Ramos (cell line): Measurements from ENCODE around the gene TMEM219.

Experiments used
- in situ Hi-C: fragments of 300-500 bp; cut with MboI; formaldehyde crosslinking; loops from one replicate; pipeline ENCODE4 v1.14.3; 2022; ENCODE audit warnings: low sequenced_read_pairs; ENCODE audit not compliant: unreplicated experiment

The TMEM219 gene

DNA sequence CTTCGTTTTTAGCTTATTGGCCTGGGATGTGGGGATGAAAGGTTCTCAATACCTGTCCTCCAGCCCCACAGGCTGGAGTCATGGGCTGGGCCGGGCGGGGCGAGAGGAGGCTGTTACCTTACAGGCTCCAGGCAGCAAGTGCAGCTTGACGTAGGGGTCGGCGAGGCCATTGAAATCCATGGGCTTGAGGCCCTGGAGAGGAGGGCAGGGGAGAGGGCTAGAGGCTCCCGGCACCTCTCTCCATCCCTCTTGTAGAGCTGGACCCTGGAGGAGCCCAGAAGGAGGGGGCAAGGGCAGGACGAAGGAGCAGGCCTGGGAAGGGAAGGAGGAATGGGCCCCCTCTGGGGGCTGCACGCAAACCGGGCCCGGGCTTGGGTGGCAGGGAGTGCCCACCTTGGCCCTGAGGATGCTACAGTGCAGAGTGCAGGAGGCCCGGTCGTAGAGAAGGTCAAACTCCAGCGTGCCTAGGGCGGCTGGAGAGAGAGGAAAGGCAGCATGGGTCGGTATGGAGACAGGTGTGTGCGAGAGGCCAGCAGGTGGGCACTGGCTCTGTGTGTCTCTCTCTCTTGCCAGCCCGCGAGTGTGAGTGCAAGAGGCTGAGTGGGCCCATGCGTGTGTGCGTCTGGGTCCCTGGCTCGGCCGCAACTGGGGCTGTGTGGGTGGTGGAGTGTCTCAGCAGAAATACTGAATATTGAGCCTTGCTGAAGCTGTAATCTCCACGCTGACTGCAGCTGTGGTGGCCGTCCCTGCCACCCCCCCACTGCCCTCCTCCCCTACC is 47.4 kb downstream of the TMEM219 start:
- in situ Hi-C loops: loop anchor here (25.0 kb wide), 1 partner anchor 172 kb away; no protein-coding TSS in a partner anchor

DNA sequence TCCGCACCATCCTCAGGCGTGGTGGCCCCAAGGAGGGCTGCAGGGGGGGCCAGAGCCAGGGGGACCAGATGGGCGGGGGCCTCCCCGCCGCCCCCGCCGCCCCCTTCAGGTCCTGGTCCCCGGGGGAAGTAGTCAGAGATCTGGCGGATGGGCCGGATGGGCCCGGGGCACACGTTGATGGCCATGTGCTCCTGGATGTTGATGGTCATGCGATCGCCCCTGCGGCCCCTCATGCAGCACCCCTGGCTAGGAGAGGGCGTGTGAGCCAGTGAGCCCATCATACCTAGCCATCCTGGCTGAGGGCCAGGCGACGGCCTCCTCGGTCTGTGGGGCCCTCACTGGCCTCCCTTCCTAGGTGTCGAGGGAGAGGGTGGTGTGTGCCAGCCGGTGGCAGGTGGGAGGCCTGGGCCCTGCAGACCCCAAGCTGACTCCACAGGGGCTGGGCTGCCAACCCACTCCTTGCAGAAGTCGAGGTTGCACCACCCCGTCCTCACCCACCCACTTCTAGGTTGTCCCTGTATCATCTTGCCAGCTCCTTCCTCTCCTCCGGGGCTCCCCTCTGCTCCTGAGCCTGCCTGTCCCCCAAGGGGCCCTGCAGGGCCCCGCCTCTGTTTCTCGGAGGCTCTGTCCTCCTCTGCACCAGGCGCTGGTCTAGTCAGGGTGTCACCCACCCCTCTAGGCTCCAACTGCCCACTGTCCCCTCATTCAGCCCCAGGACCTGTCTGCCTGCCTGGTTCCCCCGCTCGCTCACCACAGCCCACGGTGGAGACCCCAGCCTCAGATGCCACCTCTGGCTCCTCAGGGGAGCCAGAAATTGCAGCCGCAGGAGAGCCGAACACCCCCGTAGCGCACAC is 48.3 kb downstream of the TMEM219 start:
- in situ Hi-C loops: loop anchor here (25.0 kb wide), 1 partner anchor 173 kb away; no protein-coding TSS in a partner anchor

DNA sequence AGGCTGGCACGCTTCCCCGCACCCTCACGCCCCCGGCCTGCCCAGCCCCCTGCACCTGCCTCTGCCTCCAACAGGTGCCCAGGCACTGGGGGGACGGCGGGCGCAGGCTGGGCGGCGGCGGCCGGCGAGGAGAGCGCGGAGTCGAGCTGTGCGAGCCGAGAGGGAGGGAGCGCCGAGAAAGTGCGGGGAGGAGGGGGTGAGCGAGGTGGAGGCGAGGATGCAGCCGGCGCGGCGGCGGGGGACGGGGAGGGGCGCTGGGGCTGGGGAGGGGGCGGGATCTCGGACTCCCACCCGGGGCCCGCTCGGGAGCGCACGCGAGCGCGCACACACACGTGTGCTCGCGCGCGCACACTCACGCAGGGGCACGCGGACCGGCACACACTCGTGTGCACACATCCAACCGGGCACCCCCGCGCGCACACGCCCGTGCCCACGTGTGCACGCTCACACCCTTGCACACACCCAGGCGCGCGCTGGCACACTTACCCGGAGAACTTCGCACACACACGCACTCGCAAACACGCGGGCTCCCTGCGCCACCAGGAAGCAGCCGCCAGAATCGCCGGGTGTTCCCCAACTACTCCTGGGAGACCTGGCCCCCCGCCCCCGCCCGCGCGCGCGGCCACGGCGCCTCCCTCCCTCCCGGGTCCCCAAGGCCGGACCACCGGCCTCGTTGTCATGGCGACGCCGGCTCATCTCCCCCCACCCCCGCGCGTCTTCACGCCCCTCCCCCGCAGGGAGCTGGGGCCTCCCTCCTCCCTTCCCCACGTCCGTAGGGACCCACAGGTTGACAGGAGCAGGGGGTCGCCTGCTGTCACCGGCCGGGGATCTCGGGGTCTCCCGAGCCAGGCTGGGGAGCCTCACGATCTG is 49.2 kb downstream of the TMEM219 start, which contains the start of gene DOC2A:
Gene DOC2A (minus strand): TSS at position 184 of the 870 bp plus-strand sequence. CDS start 805 bp downstream, outside the sequence.
- in situ Hi-C loops: loop anchor here (25.0 kb wide), 1 partner anchor 174 kb away; no protein-coding TSS in a partner anchor

DNA sequence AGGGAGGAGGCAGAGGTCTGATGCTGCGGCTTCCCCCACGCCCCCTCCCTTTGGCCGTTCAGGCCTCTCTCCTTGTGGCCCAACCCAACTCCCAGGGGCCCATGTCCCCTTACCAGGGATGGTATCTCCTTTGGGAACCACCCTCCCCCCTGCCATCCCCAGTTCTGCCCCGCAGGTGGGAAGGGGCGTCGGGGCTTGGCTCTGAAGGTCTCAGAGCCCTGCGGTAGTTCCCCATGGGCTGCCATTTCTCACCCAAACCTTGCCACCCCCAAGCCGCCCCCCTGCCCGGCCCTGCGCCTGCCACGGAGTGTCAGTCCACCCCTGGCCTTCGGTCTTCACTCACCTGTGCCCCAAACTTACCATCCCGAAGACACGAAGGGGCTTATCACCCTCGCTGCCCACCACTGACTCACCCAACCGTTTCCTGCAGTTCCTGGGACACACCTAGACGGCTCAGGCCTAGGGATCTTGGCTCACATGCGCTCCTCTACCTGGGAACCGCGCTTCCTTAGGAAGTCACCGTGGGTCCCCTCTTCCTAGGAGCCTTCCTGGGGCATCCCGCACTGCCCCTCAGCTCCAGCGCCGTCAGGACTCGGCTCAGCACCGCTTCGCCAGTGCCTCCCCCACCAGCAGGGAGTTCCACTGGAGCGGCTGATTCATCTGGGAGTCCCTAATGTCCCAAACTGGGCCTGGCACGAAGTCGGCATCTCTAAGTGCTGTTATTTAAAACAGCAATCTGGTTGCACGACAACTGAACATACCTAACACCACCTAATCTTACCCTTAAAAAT is 50.0 kb downstream of the TMEM219 start:
- in situ Hi-C loops: loop anchor here (25.0 kb wide), 1 partner anchor 175 kb away; no protein-coding TSS in a partner anchor

DNA sequence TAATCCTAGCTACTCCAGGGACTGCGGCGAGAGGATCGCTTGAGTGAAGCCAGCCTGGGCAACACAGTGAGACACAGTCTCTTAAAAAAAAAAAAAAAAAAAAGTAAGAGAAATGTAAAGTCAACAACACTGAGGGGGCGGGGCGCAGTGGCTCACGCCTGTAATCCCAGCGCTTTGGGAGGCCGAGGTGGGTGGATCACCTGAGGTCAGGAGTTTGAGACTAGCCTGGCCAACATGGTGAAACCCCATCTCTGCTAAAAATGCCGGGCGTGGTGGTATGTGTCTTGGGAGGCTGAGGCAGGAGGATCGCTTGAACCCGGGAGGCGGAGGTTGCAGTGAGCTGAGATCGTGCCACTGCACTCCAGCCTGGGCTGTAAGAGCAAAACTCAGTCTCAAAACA is 50.7 kb downstream of the TMEM219 start:
- in situ Hi-C loops: loop anchor here (25.0 kb wide), 1 partner anchor 175 kb away; no protein-coding TSS in a partner anchor

DNA sequence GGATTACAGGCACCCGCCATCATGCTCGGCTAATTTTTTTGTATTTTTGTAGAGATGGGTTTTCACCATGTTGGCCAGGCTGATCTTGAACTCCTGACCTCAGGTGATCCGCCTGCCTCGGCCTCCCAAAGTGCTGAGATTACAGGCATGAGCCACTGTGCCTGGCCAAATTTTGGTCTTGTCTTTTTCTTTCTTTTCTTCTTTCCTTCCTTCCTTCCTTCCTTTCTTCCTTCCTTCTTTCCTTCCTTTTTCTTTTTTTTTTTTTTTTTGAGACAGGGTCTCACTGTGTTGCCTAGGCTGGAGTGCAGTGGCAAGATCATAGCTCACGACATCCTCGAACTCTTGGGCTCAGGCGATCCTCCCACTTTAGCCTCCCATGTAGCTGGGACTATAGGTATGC is 53.6 kb downstream of the TMEM219 start:
- in situ Hi-C loops: loop anchor here (25.0 kb wide), 1 partner anchor 178 kb away; no protein-coding TSS in a partner anchor

DNA sequence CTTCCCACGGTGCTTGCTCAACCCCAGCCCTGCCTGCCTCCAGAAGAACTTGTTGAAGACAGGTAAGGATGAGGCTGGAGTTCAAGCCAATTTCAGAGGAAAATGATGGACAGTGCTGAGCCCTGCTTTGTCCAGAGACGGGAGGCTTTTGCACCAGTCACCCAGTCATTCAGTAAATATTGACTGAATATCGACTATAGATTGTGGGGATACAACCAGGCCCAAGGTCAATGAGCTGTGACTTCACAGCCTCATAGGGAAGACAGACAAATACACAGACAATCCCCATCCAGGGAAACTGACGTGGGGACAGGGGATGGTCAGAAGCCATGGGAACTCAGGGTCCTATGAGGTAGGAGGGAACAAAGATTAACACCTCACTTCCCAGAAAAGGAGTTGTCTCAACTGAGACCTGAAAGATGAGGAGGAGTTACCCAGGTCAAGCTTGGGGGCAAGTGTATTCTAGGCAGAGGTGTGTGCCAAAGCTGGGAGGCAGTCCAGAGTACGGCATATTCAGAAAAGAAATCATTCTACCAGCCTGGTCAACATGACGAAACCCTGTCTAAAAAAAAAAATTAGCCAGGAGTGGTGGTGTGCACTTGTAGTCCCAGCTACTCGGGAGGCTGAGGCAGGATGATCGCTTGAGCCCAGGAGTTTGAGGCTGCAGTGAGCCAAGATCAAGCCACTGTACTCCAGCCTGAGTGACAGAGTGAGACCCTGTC is 54.8 kb downstream of the TMEM219 start:
- in situ Hi-C loops: loop anchor here (25.0 kb wide), 1 partner anchor 179 kb away; no protein-coding TSS in a partner anchor

DNA sequence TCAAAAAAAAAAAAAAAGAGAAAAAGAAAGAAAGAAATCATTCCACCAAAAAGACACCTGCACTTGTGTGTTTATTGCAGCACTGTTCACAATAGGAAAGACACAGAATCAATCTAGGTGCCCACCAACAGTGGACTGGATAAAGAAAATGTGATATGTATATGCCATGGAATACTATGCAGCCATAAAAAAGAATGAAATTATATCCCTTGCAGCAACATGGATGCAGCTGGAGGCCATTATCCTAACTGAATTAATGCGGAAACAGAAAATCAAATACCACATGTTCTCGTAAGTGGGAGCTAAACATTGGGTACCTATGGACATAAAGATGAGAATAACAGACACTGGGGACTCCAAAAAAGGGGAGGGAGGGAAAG is 55.4 kb downstream of the TMEM219 start:
- in situ Hi-C loops: loop anchor here (25.0 kb wide), 1 partner anchor 180 kb away; no protein-coding TSS in a partner anchor

DNA sequence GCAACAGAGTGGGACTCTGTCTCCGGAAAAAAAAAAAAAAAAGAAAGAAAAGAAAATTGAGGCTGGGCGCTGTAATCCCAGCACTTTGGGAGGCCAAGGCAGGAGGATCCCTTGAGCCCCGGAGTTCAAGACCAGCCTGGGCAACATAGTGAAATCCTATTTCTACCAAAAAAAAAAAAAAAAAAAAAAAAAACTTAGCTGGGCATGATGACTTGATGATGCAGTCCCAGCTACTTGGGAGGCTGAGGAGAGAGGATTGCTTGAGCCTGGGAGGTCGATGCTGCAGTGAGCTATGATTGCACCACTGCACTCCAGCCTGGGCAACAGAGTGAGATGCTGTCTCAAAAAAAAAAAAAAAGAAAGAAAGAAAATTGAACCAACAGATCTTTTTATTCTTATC is 56.1 kb downstream of the TMEM219 start:
- in situ Hi-C loops: loop anchor here (25.0 kb wide), 1 partner anchor 181 kb away; no protein-coding TSS in a partner anchor

DNA sequence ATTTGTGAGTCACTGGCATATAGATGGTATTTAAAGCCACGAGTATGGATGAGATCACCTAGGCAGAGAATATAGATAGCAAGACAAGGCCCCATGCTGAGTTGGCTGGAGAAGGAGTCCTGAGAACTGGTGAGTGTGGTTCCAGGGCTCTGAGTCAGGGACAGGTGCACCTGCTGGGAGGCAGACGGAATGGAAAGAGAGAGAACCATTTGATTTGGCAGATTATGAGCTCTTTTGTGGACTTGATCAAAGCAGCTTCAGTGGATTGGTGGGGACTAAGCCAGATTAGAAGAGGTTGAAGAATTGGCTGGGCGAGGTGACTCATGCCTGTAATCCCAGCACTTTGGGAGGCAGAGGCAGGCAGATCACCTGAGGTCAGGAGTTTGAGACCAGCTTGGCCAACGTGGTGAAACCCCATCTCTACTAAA is 56.9 kb downstream of the TMEM219 start:
- in situ Hi-C loops: loop anchor here (25.0 kb wide), 1 partner anchor 181 kb away; no protein-coding TSS in a partner anchor
